ENCODE data around the gene SRGAP2C. TPM values are rescaled to one million over a fixed set of nuclear protein-coding genes. Genes with fewer than 3 reads are reported as not detected.
"Not testable (repeated sequence)": the region's sequence is repeated elsewhere in the genome, so short reads cannot be mapped to it uniquely, and the experiment has no call there.

SRGAP2C gene
- polyA plus RNA-seq, 3 donors = 1.8 to 7.5 (median 2.8) TPM

- WGBS, 3 donors = 75 to 89% (median 77%) methylated on average over 1 to 2 of the region's 4 CpGs
- not testable (repeated sequence) for H3K27ac ChIP-seq (ENCODE audit: low read depth, low read length)
Observed at GRCh38 chr1:121267072-121267471, 82.3 kb downstream of the SRGAP2C start.

- H3K27ac ChIP-seq (ENCODE audit: low read depth, low read length) = not testable (repeated sequence)
- WGBS, 3 donors = no CpG with 5 or more reads among the region's 1 CpG
Observed at GRCh38 chr1:121269309-121269708, 84.5 kb downstream of the SRGAP2C start.

GRCh38 chr1:121269973-121270372 lies 85.2 kb downstream of the SRGAP2C start:
- H3K27ac ChIP-seq (ENCODE audit: low read depth, low read length) = not testable (repeated sequence)
- WGBS, 3 donors = no CpG with 5 or more reads among the region's 3 CpGs

- 54 to 91% (median 70%) methylated on average over 2 of the region's 4 CpGs for WGBS, 3 donors
- not testable (repeated sequence) for H3K27ac ChIP-seq (ENCODE audit: low read depth, low read length)
Observed at GRCh38 chr1:121271143-121271715, 86.5 kb downstream of the SRGAP2C start.

- H3K27ac ChIP-seq (ENCODE audit: low read depth, low read length) = not testable (repeated sequence)
- 61 to 72% (median 71%) methylated on average over 2 of the region's 2 CpGs for WGBS, 3 donors
Observed at GRCh38 chr1:121275435-121275834, 90.7 kb downstream of the SRGAP2C start.

GRCh38 chr1:121278202-121278601 lies 93.4 kb downstream of the SRGAP2C start:
- H3K27ac ChIP-seq (ENCODE audit: low read depth, low read length) = not testable (repeated sequence)
- WGBS, 3 donors = 71 to 80% methylated on average over 1 of the region's 3 CpGs; no CpG with 5 or more reads in 1 of the 3 donors

GRCh38 chr1:121278777-121279547 lies 94.2 kb downstream of the SRGAP2C start:
- 54 to 80% (median 78%) methylated on average over 1 to 3 of the region's 4 CpGs for WGBS, 3 donors
- H3K27ac ChIP-seq (ENCODE audit: low read depth, low read length) = not testable (repeated sequence)

GRCh38 chr1:121279548-121279898 lies 94.7 kb downstream of the SRGAP2C start:
- 42 to 60% methylated on average over 1 of the region's 4 CpGs; no CpG with 5 or more reads in 1 of the 3 donors for WGBS, 3 donors

GRCh38 chr1:121280699-121281317 lies 96.0 kb downstream of the SRGAP2C start:
- not testable (repeated sequence) for H3K27ac ChIP-seq (ENCODE audit: low read depth, low read length)

More at GRCh38 chr1:121279548-121279898, 94.7 kb downstream of the SRGAP2C start:
- not testable (repeated sequence) for H3K27ac ChIP-seq (ENCODE audit: low read depth, low read length)

GRCh38 chr1:121281480-121281879 lies 96.7 kb downstream of the SRGAP2C start:
- WGBS, 3 donors = no CpG with 5 or more reads among the region's 2 CpGs

More at GRCh38 chr1:121280699-121281317, 96.0 kb downstream of the SRGAP2C start:
- WGBS, 3 donors = 82 to 100% (median 97%) methylated on average over 2 to 3 of the region's 5 CpGs

GRCh38 chr1:121283587-121284180 lies 98.9 kb downstream of the SRGAP2C start:
- H3K27ac ChIP-seq (ENCODE audit: low read depth, low read length) = not testable (repeated sequence)

More at GRCh38 chr1:121281480-121281879, 96.7 kb downstream of the SRGAP2C start:
- not testable (repeated sequence) for H3K27ac ChIP-seq (ENCODE audit: low read depth, low read length)

GRCh38 chr1:121292590-121292989 lies 107.8 kb downstream of the SRGAP2C start:
- not testable (repeated sequence) for H3K27ac ChIP-seq (ENCODE audit: low read depth, low read length)
- WGBS, 3 donors = 81 to 82% methylated on average over 1 to 2 of the region's 2 CpGs; no CpG with 5 or more reads in 1 of the 3 donors

- 22 to 53% (median 47%) methylated on average over 1 of the region's 11 CpGs for WGBS, 3 donors
Observed at GRCh38 chr1:121293263-121294204, 108.8 kb downstream of the SRGAP2C start.

GRCh38 chr1:121294205-121294570 lies 109.4 kb downstream of the SRGAP2C start:
- H3K27ac ChIP-seq (ENCODE audit: low read depth, low read length) = not testable (repeated sequence)
- WGBS, 3 donors = no CpG with 5 or more reads among the region's 2 CpGs

More at GRCh38 chr1:121293263-121294204, 108.8 kb downstream of the SRGAP2C start:
- not testable (repeated sequence) for H3K27ac ChIP-seq (ENCODE audit: low read depth, low read length)

GRCh38 chr1:121296563-121296962 lies 111.8 kb downstream of the SRGAP2C start:
- no CpG with 5 or more reads among the region's 4 CpGs for WGBS, 3 donors
- not testable (repeated sequence) for H3K27ac ChIP-seq (ENCODE audit: low read depth, low read length)

GRCh38 chr1:121298529-121298928 lies 113.8 kb downstream of the SRGAP2C start:
- no CpG with 5 or more reads among the region's 4 CpGs for WGBS, 3 donors

GRCh38 chr1:121299514-121300149 lies 114.9 kb downstream of the SRGAP2C start:
- H3K27ac ChIP-seq (ENCODE audit: low read depth, low read length) = not testable (repeated sequence)
- 21 to 72% (median 61%) methylated on average over 1 to 3 of the region's 6 CpGs for WGBS, 3 donors

More at GRCh38 chr1:121298529-121298928, 113.8 kb downstream of the SRGAP2C start:
- not testable (repeated sequence) for H3K27ac ChIP-seq (ENCODE audit: low read depth, low read length)

GRCh38 chr1:121301876-121302275 lies 117.1 kb downstream of the SRGAP2C start:
- not testable (repeated sequence) for H3K27ac ChIP-seq (ENCODE audit: low read depth, low read length)
- WGBS, 3 donors = 90 to 94% (median 92%) methylated on average over 1 to 2 of the region's 2 CpGs
